SK-N-SH (cell line): Measurements from ENCODE around the gene CHRM4.

ENCODE experiments used
- FOXM1 ChIP-seq: IDR thresholded peaks from 2 replicates; pipeline ENCODE4 v1.4.0; 2012; ENCODE audit warnings: low read depth, mild to moderate bottlenecking
- GABPA ChIP-seq: IDR thresholded peaks from 2 replicates; pipeline ENCODE4 v1.4.0; 2012; ENCODE audit warnings: low read depth, mild to moderate bottlenecking
- MEF2A ChIP-seq: IDR thresholded peaks from 2 replicates; pipeline ENCODE4 v1.4.0; 2012; ENCODE audit warnings: low read depth, borderline replicate concordance
- MXI1 ChIP-seq: IDR thresholded peaks from 2 replicates; pipeline ENCODE4 v1.6.1; 2012; ENCODE audit warnings: mild to moderate bottlenecking, low read depth, low read length, improper control_type of control experiment
- POLR2AphosphoS5 ChIP-seq: IDR thresholded peaks from 2 replicates; pipeline ENCODE4 v1.6.1; 2012; ENCODE audit warnings: low read depth, low read length
- RCOR1 ChIP-seq: fragments of 150-350 bp; IDR thresholded peaks from 2 replicates; pipeline ENCODE4 v1.6.1; 2017; ENCODE audit warnings: antibody characterized with exemption, low read length
- TAF1 ChIP-seq: IDR thresholded peaks from 2 replicates; pipeline ENCODE4 v1.6.1; 2012; ENCODE audit warnings: low read depth, mild to moderate bottlenecking, low read length, moderate library complexity, borderline replicate concordance
- TCF12 ChIP-seq: IDR thresholded peaks from 2 replicates; pipeline ENCODE4 v1.4.0; 2012
- YY1 ChIP-seq: IDR thresholded peaks from 2 replicates; pipeline ENCODE4 v1.4.0; 2012; ENCODE audit warnings: low read depth, mild to moderate bottlenecking
- TF ChIP-seq, protein P1 (sequence below): fragments of 200-600 bp; sonication (generic); IDR thresholded peaks from 2 replicates; pipeline ENCODE4 v1.6.1; 2017; ENCODE audit warnings: antibody characterized with exemption, mild to moderate bottlenecking, moderate library complexity
- TF ChIP-seq, protein P2 (sequence below): IDR thresholded peaks from 2 replicates; pipeline ENCODE4 v1.6.1; 2012; ENCODE audit warnings: mild to moderate bottlenecking, low read depth, low read length, moderate library complexity
- TF ChIP-seq, protein P3 (sequence below): IDR thresholded peaks from 2 replicates; pipeline ENCODE4 v1.4.0; 2012; ENCODE audit warnings: low read depth

DNA sequence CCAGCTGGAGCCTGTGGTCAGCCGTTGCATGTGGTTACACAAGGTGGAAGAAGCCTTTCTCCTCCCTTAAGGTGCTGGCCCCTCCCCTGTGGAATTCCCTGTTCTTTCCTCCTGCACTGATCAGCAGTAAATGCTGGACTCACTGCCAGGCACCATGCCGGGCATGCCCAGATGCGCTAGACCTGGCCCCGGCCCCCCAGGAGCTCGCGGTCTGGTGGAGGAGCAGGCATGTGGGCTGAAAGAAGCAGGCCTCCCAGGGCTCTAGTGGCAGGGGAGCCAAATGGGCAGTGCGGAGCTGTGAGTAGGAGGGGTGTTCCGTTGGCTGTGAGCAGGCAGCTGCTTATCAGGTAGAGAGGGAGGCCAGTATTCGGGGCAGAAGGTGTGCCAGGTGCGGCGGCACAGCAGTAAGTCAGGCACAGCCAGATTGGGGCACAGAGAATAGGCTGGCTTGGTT lies 34.1 kb downstream of the CHRM4 start:
- no peak for TF ChIP-seq FOXM1
- TF ChIP-seq, protein P1, sequence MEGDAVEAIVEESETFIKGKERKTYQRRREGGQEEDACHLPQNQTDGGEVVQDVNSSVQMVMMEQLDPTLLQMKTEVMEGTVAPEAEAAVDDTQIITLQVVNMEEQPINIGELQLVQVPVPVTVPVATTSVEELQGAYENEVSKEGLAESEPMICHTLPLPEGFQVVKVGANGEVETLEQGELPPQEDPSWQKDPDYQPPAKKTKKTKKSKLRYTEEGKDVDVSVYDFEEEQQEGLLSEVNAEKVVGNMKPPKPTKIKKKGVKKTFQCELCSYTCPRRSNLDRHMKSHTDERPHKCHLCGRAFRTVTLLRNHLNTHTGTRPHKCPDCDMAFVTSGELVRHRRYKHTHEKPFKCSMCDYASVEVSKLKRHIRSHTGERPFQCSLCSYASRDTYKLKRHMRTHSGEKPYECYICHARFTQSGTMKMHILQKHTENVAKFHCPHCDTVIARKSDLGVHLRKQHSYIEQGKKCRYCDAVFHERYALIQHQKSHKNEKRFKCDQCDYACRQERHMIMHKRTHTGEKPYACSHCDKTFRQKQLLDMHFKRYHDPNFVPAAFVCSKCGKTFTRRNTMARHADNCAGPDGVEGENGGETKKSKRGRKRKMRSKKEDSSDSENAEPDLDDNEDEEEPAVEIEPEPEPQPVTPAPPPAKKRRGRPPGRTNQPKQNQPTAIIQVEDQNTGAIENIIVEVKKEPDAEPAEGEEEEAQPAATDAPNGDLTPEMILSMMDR, result no peak
- no peak for TF ChIP-seq TCF12
- TF ChIP-seq, protein P2, sequence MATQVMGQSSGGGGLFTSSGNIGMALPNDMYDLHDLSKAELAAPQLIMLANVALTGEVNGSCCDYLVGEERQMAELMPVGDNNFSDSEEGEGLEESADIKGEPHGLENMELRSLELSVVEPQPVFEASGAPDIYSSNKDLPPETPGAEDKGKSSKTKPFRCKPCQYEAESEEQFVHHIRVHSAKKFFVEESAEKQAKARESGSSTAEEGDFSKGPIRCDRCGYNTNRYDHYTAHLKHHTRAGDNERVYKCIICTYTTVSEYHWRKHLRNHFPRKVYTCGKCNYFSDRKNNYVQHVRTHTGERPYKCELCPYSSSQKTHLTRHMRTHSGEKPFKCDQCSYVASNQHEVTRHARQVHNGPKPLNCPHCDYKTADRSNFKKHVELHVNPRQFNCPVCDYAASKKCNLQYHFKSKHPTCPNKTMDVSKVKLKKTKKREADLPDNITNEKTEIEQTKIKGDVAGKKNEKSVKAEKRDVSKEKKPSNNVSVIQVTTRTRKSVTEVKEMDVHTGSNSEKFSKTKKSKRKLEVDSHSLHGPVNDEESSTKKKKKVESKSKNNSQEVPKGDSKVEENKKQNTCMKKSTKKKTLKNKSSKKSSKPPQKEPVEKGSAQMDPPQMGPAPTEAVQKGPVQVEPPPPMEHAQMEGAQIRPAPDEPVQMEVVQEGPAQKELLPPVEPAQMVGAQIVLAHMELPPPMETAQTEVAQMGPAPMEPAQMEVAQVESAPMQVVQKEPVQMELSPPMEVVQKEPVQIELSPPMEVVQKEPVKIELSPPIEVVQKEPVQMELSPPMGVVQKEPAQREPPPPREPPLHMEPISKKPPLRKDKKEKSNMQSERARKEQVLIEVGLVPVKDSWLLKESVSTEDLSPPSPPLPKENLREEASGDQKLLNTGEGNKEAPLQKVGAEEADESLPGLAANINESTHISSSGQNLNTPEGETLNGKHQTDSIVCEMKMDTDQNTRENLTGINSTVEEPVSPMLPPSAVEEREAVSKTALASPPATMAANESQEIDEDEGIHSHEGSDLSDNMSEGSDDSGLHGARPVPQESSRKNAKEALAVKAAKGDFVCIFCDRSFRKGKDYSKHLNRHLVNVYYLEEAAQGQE, result no peak
- TF ChIP-seq RCOR1, result no peak
- TF ChIP-seq MEF2A, result no peak
- no peak for TF ChIP-seq POLR2AphosphoS5
- TF ChIP-seq YY1, result no peak
- TF ChIP-seq, protein P3, sequence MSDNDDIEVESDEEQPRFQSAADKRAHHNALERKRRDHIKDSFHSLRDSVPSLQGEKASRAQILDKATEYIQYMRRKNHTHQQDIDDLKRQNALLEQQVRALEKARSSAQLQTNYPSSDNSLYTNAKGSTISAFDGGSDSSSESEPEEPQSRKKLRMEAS, result no peak
- no peak for TF ChIP-seq GABPA
- no peak for TF ChIP-seq TAF1
- TF ChIP-seq MXI1, result no peak
